HG03095 (cell line): ENCODE results near the gene TTLL11.
"Not testable (repeated sequence)": the region's sequence is repeated elsewhere in the genome, so short reads cannot be mapped to it uniquely, and the experiment has no call there.

ENCODE experiments used
- ATAC-seq: cut with Tn5 transposase; IDR thresholded peaks from one replicate; pipeline ENCODE4 v1.9.1; 2021; ENCODE audit warnings: moderate library complexity; ENCODE audit not compliant: unreplicated experiment

TTLL11 gene

GRCh38 chr9:121914604-121915303 is 178.4 kb downstream of the TTLL11 start:
- ATAC-seq: no peak

DNA sequence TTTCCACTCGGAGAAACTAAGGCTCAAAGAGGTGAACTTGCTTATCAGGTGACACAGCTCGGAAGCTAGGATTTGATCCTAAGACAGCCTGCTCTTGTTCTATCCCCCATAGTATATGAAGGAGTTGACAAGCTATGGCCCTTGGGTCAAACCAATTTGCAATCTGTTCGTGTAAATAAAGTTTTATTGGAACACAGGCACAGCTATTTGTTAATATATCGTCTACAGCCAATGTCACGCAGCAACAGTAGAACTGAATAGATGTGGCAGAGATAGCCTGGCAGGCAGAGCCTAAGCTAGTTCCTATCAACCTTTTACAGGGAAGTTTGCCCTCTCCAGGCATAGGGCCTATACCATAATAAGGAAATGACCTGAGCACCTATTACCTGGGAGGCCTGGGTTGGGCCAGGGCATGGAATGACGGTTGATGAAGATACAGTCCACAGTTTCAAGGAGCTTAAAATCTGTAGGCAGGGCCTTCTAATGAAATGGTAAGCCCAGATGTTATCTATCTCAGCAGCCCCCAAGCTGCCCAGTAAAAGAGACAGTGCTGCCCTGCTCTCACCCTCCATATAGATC is 179.0 kb downstream of the TTLL11 start:
- no peak for ATAC-seq

- ATAC-seq: no peak
Observed at GRCh38 chr9:121912812-121913627, 180.1 kb downstream of the TTLL11 start.

- ATAC-seq: no peak
Observed at GRCh38 chr9:121910491-121911040, 182.5 kb downstream of the TTLL11 start.

- no peak for ATAC-seq
Observed at GRCh38 chr9:121909111-121909510, 184.0 kb downstream of the TTLL11 start.

DNA sequence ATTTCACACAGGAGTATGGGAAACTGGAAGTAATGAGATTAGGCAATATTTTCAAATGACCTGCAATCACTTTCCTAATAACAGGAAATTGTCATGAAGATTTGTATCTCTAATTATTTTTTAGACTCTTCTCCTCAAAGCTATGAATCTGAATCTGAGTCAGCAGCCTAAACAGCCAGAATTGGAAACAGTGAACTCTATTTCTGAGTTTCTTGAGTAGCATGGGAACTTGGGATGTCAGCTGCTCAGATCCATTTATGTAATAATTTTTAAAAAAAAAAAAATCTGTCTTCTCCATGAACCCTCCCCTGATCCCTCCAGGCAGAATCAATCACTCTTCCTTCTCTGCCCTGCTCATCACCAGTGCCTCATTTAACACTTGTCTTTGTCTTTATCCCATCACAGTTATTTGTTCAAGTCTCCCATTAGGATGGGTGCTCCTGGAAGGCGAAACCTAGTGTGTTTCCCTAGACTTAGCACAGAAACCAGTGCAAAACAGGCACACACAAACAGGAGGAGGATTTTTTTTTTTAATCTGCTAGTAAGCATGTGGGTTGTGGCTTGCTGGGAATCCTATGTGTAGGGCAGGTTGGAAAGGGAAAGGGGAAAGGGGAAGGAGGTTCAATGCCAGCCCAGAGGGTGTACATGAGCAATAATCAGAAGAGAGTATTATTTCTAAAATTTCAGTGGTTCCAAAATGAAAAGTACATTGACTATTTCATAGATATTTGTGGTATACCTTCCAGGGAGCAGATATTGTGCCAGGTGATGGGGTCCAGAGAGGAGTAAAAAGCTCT is 186.8 kb downstream of the TTLL11 start:
- no peak for ATAC-seq

DNA sequence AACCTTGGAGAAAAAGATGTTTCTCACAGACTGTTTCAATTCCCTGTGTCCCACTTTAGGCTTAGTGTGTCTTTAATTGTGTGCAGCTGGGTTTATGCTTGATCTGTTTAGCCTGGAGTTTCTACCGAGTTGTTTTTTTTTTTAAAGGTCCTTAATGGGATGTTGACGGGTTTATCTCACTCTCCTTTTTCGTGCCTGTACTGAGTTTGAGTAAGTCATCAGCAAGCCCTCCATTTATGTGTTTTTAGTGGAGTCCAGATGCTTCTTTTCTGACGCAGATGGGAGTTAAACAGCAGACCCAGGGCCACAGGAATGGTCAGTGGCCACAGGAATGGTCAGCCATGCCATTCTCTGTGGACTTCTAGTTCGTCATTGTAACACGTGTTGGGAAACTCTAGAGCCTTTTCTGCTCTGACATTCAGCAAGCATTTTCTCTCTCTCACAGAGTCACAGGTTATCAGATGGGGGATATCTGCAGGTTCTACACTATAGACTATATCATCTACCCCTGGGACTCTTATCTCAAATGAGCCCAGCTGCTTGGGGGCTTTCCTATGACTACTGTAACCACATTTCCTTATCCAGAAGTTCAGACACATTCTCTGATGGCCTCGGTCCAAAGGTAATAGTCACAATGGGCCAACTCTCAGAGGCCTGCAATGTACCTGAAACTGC is 190.5 kb downstream of the TTLL11 start:
- no peak for ATAC-seq

- no peak for ATAC-seq
Observed at GRCh38 chr9:121901616-121902015, 191.5 kb downstream of the TTLL11 start.

DNA sequence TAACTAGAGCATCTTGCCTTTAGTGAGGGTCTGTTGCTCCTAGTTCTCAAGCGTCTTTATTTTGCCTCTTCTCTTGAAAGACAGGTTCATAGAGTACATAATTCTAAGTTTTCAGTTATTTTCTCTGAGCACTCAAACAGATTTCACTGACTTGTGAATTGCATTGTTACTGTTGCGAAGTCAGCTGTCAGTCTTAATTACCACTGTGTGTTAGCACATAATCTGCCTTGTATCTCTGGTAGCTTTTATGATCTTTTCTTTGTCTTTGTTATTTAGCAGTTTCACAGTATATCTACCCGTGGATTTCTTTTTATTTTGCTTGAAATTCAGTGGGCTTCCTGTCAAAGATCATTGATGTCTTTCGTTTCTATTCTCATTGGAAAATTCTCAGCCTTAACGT is 192.9 kb downstream of the TTLL11 start:
- ATAC-seq: no peak

GRCh38 chr9:121898856-121899255 is 194.3 kb downstream of the TTLL11 start:
- ATAC-seq: no peak

DNA sequence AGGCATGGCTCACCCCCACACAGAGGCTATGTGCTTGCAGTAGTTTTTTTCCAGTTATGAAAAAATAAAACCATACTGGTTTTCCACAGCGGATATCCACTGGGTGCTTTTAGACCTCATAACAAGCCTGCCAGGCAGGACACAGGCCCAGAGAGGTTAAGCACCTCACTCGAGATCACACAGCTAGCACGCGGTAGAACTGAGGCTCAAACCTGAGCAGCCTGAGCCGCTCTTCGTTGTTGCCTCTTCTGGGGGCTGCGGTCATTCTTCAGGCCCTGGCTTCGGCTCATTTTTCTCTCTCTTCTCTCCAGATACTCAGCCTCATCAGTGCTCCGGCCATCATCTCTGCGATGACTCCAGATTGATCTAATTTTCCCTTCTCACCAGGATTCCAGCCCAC is 196.0 kb downstream of the TTLL11 start:
- no peak for ATAC-seq

DNA sequence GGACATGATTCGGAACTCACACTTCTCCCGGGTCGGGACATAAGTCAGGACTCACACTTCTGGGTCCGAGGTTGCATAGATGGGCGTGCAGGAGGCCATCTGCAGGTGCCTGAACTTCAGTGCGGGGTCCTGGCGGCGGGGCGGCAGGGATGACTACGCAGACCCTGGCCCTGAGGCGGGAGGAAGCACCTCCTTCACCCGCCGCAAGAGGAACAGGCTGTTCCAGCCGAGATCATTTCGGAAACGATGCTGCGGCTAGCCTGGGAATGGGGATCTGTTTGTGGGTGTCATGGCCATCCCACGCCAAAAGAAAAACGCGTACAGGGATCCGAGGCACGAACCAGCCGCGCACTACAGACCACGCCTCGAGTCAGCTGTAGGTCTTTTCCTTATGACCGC is 196.6 kb downstream of the TTLL11 start:
- no peak for ATAC-seq

DNA sequence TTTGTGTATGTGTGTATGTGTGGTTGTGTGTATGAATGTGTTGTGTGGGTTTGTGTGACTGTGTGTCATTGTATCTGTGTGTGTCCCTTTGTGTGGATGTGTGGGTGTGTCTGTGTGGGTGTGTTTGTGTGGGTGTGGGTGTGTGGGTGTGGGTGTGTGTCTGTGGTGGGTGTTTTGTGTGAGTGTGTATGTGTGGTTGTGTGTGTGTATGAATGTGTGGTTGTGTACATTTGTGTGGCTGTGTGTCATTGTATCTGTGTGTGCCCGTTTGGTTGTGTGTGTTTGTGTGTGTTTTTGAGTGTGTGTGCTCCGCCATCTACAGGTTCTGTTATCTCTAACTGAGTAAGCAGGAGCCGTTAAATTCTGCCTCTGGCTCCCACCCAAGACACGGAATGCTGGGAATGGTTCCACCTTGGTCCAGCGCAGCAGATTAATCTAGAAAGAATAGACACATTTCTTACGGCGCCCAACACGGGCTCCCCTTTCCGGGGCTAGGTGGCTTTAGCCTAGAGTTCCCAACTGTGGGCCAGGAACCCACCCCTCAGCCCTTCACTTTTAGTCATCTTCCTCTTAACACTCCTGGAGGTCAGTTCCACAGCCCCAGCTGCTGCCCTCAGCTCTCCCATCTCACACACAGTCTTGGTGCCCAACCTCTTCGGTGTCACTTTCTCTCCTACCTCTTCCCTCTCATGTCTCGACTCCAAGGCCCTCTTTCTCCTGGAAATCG is 197.1 kb downstream of the TTLL11 start:
- ATAC-seq: no peak

DNA sequence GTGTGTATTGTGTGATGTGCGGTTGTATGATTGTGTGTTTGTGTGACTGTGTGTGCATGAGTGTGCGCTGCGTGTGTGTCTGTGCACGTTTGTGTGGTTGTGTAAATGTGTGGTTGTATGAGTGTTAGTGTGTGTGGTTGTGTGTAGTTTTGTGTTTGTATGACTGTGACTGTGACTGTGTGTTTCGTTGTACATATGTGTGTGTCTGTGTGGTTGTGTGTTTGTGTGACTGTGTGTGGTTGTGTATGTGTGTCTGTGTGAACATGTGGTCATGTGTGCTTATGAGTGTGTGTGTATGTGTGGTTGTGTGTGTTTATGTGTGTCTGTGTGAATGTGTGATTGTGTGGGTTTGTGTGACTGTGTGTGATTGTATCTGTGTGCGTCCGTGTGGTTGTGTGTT is 197.8 kb downstream of the TTLL11 start:
- no peak for ATAC-seq

GRCh38 chr9:121894380-121894779 is 198.7 kb downstream of the TTLL11 start:
- ATAC-seq: not testable (repeated sequence)

DNA sequence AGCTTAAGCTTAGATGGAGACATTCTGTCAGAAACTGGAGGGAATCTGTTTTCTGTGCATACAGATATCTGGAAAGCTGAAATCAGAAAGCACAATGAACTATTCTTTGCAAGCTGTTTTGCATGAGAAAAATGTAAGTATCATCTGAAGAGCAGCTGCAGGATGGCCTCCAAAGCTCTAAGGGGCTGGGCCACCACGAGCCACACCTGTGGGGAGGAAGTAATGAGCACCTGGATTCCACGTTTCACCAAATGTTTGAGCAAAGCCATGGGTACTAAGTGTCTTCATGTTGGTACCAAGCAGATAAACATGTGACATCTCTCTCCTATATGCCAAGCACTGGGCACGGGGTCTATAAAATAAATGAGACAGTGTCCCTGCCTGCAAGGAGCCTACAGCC is 199.3 kb downstream of the TTLL11 start:
- no peak for ATAC-seq

- ATAC-seq: no peak
Observed at GRCh38 chr9:121892706-121893105, 200.4 kb downstream of the TTLL11 start.

DNA sequence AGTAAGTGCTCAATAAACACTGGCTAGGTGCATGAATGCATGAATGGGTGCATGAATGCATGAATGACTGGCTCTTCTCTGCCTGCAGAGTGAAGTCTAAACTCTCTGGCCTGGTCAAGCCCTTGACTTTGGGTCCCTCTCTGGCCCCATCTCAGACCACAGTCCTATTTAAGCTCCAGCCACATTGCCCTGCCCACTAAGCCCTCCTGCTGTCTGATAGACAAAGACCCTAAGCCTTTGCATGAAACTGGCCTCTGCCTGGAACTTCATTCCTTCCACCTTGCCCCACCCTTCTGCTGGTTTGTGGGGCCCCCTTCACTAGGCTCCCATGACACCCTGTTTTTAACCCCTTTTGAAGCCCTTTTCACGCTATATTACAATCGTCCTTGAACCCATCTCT is 202.4 kb downstream of the TTLL11 start:
- no peak for ATAC-seq

DNA sequence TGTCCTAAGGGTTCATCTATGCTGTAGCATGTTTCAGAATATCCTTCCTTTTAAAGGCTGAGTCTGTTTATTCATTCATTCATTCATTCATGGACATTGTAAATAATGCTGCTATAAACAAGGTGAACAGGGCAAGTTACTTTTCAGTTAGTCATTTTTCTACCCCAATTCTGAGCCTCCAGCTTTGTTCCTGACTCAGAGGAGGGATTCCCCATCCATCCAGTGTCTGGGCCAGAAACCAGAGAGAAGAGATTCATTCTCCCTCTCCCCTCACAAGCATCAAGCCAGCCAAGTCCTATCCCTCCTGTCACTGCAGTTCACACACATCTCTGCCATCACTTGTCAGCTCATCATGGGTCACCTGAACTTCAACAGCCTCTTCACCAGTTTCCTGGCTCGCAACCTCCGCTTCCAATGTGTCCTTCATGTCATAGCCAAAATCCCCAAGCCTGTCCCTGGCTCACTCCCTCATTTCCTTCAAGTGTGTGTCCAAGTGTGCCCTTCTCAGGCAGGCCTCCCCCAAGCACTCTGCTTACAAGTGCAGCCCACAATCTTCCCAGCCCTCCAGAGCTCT is 203.0 kb downstream of the TTLL11 start:
- no peak for ATAC-seq

DNA sequence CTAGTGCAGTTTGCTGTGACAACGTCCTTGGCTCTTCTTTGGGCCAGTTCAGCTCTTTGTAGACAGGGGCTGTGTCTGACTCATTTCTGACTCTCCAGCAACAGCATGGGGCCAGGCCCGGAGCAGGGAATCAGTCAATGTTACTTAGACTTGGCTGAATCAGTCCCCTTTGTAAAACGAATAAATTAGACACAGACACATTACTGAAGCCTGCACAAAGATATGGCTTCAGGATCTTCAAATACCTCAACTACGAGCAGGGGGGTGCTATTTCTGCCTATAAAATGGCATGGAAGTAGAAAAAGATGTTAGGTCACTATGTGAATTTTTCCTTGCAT is 204.7 kb downstream of the TTLL11 start:
- ATAC-seq: no peak
